ENCODE measurements around the gene MRPL14. TPM values are rescaled to one million over a fixed set of nuclear protein-coding genes. Genes with fewer than 3 reads are reported as not detected.

Gene MRPL14
- total and polyA plus RNA-seq, 4 donors, result 34.6 to 118 (median 40.9) TPM

DNA sequence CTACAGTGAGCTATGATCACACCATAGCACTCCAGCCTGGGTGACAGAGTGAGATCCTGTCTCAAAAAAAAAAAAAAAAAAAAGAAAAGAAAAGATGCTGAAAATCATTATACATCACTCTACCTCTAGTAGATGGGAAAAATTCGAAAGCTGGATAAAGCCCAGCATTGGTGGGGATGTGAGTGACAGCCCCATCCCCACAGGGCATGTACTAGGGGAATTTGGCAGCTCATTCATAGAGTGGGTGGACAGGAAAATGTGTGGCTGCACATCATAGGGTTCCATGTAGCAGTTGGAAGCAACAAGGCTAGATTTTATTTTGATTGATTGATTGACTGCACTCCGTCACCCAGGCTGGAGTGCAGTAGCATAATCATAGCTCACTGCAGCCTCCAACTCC lies 42.0 kb downstream of the MRPL14 start:
- 87% methylated on average over 2 of the region's 2 CpGs for WGBS
- no peak overlapping the region for H3K27ac ChIP-seq (ENCODE audit: low read depth in 1 of 2, low read length in 2 of 2)
- no peaks in the 10 kb centered on the region for H3K9me3 ChIP-seq (ENCODE audit: control insufficient read depth in 4 of 4, low read length in 3 of 4)
- H3K27me3 ChIP-seq (ENCODE audit: control insufficient read depth in 4 of 4, insufficient read depth in 4 of 4, low read length in 3 of 4), result no peaks in the 10 kb centered on the region
- H3K36me3 ChIP-seq (ENCODE audit: control insufficient read depth in 4 of 4, insufficient read depth in 3 of 4, low read depth in 1 of 4, low read length in 3 of 4), result no peaks in the 10 kb centered on the region
- H3K9ac ChIP-seq (ENCODE audit: low read depth in 1 of 2, low read length in 2 of 2), result no peak overlapping the region
- no peak for TF ChIP-seq YY1 (IDR thresholded peaks at IDR 0.05)
- no peak for TF ChIP-seq RXRA (IDR thresholded peaks at IDR 0.05)
- TF ChIP-seq HNF4G (IDR thresholded peaks at IDR 0.05), result no peak
- TF ChIP-seq EGR1 (IDR thresholded peaks at IDR 0.05; ENCODE audit: low read depth in 2 of 2), result no peak
- TF ChIP-seq FOXA2 (IDR thresholded peaks at IDR 0.05), result no peak
- TF ChIP-seq, protein P1, sequence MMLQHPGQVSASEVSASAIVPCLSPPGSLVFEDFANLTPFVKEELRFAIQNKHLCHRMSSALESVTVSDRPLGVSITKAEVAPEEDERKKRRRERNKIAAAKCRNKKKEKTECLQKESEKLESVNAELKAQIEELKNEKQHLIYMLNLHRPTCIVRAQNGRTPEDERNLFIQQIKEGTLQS (IDR thresholded peaks at IDR 0.05), result no peak
- TF ChIP-seq REST (IDR thresholded peaks at IDR 0.05), result no peak
- no peak for TF ChIP-seq MAX (IDR thresholded peaks at IDR 0.05)
- TF ChIP-seq SP1 (IDR thresholded peaks at IDR 0.05), result no peak
- H3K4me3 ChIP-seq (ENCODE audit: low read depth in 1 of 3, low read length in 3 of 3), result no peak overlapping the region
- peaks cover 3 to 13% (median 8%) of the 10 kb centered on the region in 4 donors for H3K4me1 ChIP-seq (ENCODE audit: control insufficient read depth in 4 of 4, insufficient read depth in 4 of 4, low read length in 3 of 4)
- no peak for DNase-seq (ENCODE audit: low spot score)

- DNase-seq (ENCODE audit: low spot score), result no peak
- Histone ChIP-seq H3K27ac (ENCODE audit: low read depth in 1 of 2, low read length in 2 of 2) (no peak overlapping the region), H3K9me3 (ENCODE audit: control insufficient read depth in 4 of 4, low read length in 3 of 4) (no peaks in the 10 kb centered on the region)
Observed at GRCh38 chr6:44084231-44085014, 42.8 kb downstream of the MRPL14 start.

More at GRCh38 chr6:44084231-44085014, 42.8 kb downstream of the MRPL14 start:
- H3K9ac ChIP-seq (ENCODE audit: low read depth in 1 of 2, low read length in 2 of 2), result no peak overlapping the region
- 93% methylated on average over 13 of the region's 13 CpGs for WGBS
- no peak overlapping the region for H3K4me3 ChIP-seq (ENCODE audit: low read depth in 1 of 3, low read length in 3 of 3)
- H3K36me3 ChIP-seq (ENCODE audit: control insufficient read depth in 4 of 4, insufficient read depth in 3 of 4, low read depth in 1 of 4, low read length in 3 of 4), result no peaks in the 10 kb centered on the region
- TF ChIP-seq GABPA (IDR thresholded peaks at IDR 0.05 in 1 of 2, conservative IDR thresholded peaks at IDR 0.05 in 1 of 2) (no peak), HNF4G (IDR thresholded peaks at IDR 0.05) (no peak), TAF1 (conservative IDR thresholded peaks at IDR 0.05) (no peak), RXRA (IDR thresholded peaks at IDR 0.05) (no peak), NR2F2 (IDR thresholded peaks at IDR 0.05) (no peak), ZBTB33 (IDR thresholded peaks at IDR 0.05) (no peak), HNF4A (conservative IDR thresholded peaks at IDR 0.05) (no peak), RAD21 (IDR thresholded peaks at IDR 0.05) (no peak), FOXA2 (IDR thresholded peaks at IDR 0.05) (no peak)
- TF ChIP-seq, protein P1 (IDR thresholded peaks at IDR 0.05), result no peak
- peaks cover 3 to 13% (median 8%) of the 10 kb centered on the region in 4 donors for H3K4me1 ChIP-seq (ENCODE audit: control insufficient read depth in 4 of 4, insufficient read depth in 4 of 4, low read length in 3 of 4)
- H3K27me3 ChIP-seq (ENCODE audit: control insufficient read depth in 4 of 4, insufficient read depth in 4 of 4, low read length in 3 of 4), result no peaks in the 10 kb centered on the region

Data from liver (tissue), 9 donors.